GM19351 (cell line): ENCODE results near the gene SERPINB10.
A peak's percentile ranks its signal among the peaks of the same experiment; 100 is the strongest.

ENCODE experiments used
- ATAC-seq: cut with Tn5 transposase; IDR thresholded peaks from one replicate; pipeline ENCODE4 v1.9.1; 2021; ENCODE audit warnings: mild to moderate bottlenecking, moderate library complexity; ENCODE audit not compliant: unreplicated experiment

Gene SERPINB10

GRCh38 chr18:63977040-63977439 lies 69.3 kb downstream of the SERPINB10 start:
- no peak for ATAC-seq

- ATAC-seq: peak; percentile 84
Observed at GRCh38 chr18:63979409-63979920, 71.7 kb downstream of the SERPINB10 start.

- no peak for ATAC-seq
Observed at GRCh38 chr18:63980027-63980426, 72.3 kb downstream of the SERPINB10 start.

- no peak for ATAC-seq
Observed at GRCh38 chr18:63980896-63981460, 73.2 kb downstream of the SERPINB10 start.

- ATAC-seq: no peak
Observed at GRCh38 chr18:63981719-63982118, 74.0 kb downstream of the SERPINB10 start.

GRCh38 chr18:63982361-63982760 lies 74.6 kb downstream of the SERPINB10 start:
- ATAC-seq: no peak
